ENCODE results near the gene SLIT3. TPM values are rescaled to one million over a fixed set of nuclear protein-coding genes. Genes with fewer than 3 reads are reported as not detected.

SLIT3 gene
- total RNA-seq, 2 experiments from 2014 or later: not detected

GRCh38 chr5:168736281-168736831, 564.6 kb downstream of the SLIT3 start:
- Histone ChIP-seq H3K4me1 (ENCODE audit: insufficient read depth, low read length) (no peaks in the 10 kb centered on the region), H3K27ac (ENCODE audit: low read depth in 1 of 2, low read length in 2 of 2) (no peak overlapping the region), H3K36me3 (ENCODE audit: insufficient read depth, low read length) (no peaks in the 10 kb centered on the region), H3K9me3 (ENCODE audit: control insufficient read depth in 1 of 2, insufficient read depth in 1 of 2, low read length in 2 of 2) (no peaks in the 10 kb centered on the region), H3K4me3 (ENCODE audit: low read length) (no peak overlapping the region), H3K27me3 (ENCODE audit: control insufficient read depth in 1 of 2, insufficient read depth in 2 of 2, low read length in 2 of 2) (no peaks in the 10 kb centered on the region)
- no peak for TF ChIP-seq CTCF (IDR thresholded peaks at IDR 0.05)
- intact Hi-C loops (cut with DNase I, micrococcal nuclease): no loop called here
- ATAC-seq (ENCODE audit: poor library complexity) (no peak), DNase-seq (no peak)
- POLR2A ChIA-PET: no interaction called here
- H3K27me3 Mint-ChIP-seq: peaks cover 7% of the 10 kb centered on the region
- no peaks in the 10 kb centered on the region for H3K9me3 Mint-ChIP-seq
- no peaks in the 10 kb centered on the region for H3K36me3 Mint-ChIP-seq (ENCODE audit: low read depth)
- H3K4me3 Mint-ChIP-seq: no peak overlapping the region
- no peaks in the 10 kb centered on the region for H3K4me1 Mint-ChIP-seq (ENCODE audit: low read depth)
- CTCF ChIA-PET: interaction anchor here (0.6 kb wide), 1 partner anchor 516 kb away, joined by 3 read pairs; no protein-coding TSS in a partner anchor
- no peak overlapping the region for H3K27ac Mint-ChIP-seq

- no peak overlapping the region for H3K27ac Mint-ChIP-seq
- peaks cover 2% of the 10 kb centered on the region for H3K9me3 Mint-ChIP-seq
- no peaks in the 10 kb centered on the region for H3K36me3 Mint-ChIP-seq (ENCODE audit: low read depth)
- Histone ChIP-seq H3K4me1 (ENCODE audit: insufficient read depth, low read length) (no peaks in the 10 kb centered on the region), H3K36me3 (ENCODE audit: insufficient read depth, low read length) (no peaks in the 10 kb centered on the region), H3K4me3 (ENCODE audit: low read length) (no peak overlapping the region), H3K27ac (ENCODE audit: low read depth in 1 of 2, low read length in 2 of 2) (no peak overlapping the region), H3K27me3 (ENCODE audit: control insufficient read depth in 1 of 2, insufficient read depth in 2 of 2, low read length in 2 of 2) (no peaks in the 10 kb centered on the region), H3K9me3 (ENCODE audit: control insufficient read depth in 1 of 2, insufficient read depth in 1 of 2, low read length in 2 of 2) (peaks cover 0 to 6% of the 10 kb centered on the region in 2 experiments)
- DNase-seq (no peak), ATAC-seq (ENCODE audit: poor library complexity) (no peak)
- H3K4me1 Mint-ChIP-seq (ENCODE audit: low read depth): no peaks in the 10 kb centered on the region
- no peak for TF ChIP-seq CTCF (IDR thresholded peaks at IDR 0.05)
- ChIA-PET CTCF (no interaction called here), POLR2A (no interaction called here)
- H3K27me3 Mint-ChIP-seq: peaks cover 12% of the 10 kb centered on the region
- intact Hi-C loops (cut with DNase I, micrococcal nuclease): no loop called here
- H3K4me3 Mint-ChIP-seq: no peak overlapping the region
Measured at GRCh38 chr5:168734620-168735300, 566.2 kb downstream of the SLIT3 start.

GRCh38 chr5:168734119-168734518, 566.8 kb downstream of the SLIT3 start:
- CTCF ChIA-PET: no interaction called here
- intact Hi-C loops (cut with DNase I, micrococcal nuclease): no loop called here
- ATAC-seq (ENCODE audit: poor library complexity) (no peak), DNase-seq (no peak)
- no peak for TF ChIP-seq CTCF (IDR thresholded peaks at IDR 0.05)
- peaks cover 0 to 6% of the 10 kb centered on the region in 2 experiments for H3K9me3 ChIP-seq (ENCODE audit: control insufficient read depth in 1 of 2, insufficient read depth in 1 of 2, low read length in 2 of 2)
- no peak overlapping the region for H3K27ac Mint-ChIP-seq
- H3K9me3 Mint-ChIP-seq: peaks cover 4% of the 10 kb centered on the region
- H3K36me3 ChIP-seq (ENCODE audit: insufficient read depth, low read length): no peaks in the 10 kb centered on the region
- H3K4me1 Mint-ChIP-seq (ENCODE audit: low read depth): no peaks in the 10 kb centered on the region
- no peaks in the 10 kb centered on the region for H3K27me3 ChIP-seq (ENCODE audit: control insufficient read depth in 1 of 2, insufficient read depth in 2 of 2, low read length in 2 of 2)
- no peaks in the 10 kb centered on the region for H3K36me3 Mint-ChIP-seq (ENCODE audit: low read depth)
- peaks cover 13% of the 10 kb centered on the region for H3K27me3 Mint-ChIP-seq
- H3K4me1 ChIP-seq (ENCODE audit: insufficient read depth, low read length): no peaks in the 10 kb centered on the region
- POLR2A ChIA-PET: no interaction called here
- H3K4me3 Mint-ChIP-seq: no peak overlapping the region
- no peak overlapping the region for H3K27ac ChIP-seq (ENCODE audit: low read depth in 1 of 2, low read length in 2 of 2)
- H3K4me3 ChIP-seq (ENCODE audit: low read length): no peak overlapping the region
